C4-2B (cell line): ENCODE results near the gene CFAP68.

Source experiments
- ZFX ChIP-seq: fragments of 450-650 bp; IDR thresholded peaks from 2 replicates; pipeline ENCODE4 v1.6.1; 2017
- TF ChIP-seq, protein P1 (sequence below): fragments of 450-650 bp; conservative IDR thresholded peaks from 2 replicates; pipeline ENCODE4 v1.5.1; 2017; ENCODE audit warnings: mild to moderate bottlenecking

DNA sequence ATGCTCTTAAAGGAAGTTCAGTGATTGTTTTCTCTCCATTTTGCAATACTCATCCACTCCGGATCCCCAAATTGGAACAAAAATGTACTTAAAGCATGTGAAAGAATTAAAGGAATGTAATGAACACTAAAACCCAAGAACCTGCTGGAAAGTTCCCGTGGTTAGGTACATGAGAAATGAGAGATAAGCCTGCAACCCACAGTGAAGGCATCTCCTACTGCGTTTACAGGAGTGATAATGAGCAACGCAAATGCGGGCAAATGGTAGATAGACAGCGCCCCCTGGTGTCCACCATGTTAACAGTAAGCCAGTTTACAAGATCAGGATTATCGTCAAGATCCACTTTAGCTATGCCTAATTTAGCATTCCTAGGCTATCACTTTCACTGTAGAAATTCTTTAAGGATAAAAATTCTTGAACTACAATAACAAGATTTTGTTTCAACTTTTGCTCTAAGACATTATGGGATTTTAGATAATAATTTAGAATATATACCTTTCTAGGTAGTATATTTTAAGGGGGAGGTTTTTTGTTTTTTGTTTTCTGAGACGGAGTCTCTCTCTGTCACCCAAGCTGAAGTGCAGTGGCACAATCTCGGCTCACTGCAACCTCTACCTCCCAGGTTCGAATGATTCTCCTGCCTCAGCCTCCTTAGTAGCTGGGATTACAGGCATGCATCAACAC, 37.8 kb upstream of the CFAP68 start:
- TF ChIP-seq, protein P1, sequence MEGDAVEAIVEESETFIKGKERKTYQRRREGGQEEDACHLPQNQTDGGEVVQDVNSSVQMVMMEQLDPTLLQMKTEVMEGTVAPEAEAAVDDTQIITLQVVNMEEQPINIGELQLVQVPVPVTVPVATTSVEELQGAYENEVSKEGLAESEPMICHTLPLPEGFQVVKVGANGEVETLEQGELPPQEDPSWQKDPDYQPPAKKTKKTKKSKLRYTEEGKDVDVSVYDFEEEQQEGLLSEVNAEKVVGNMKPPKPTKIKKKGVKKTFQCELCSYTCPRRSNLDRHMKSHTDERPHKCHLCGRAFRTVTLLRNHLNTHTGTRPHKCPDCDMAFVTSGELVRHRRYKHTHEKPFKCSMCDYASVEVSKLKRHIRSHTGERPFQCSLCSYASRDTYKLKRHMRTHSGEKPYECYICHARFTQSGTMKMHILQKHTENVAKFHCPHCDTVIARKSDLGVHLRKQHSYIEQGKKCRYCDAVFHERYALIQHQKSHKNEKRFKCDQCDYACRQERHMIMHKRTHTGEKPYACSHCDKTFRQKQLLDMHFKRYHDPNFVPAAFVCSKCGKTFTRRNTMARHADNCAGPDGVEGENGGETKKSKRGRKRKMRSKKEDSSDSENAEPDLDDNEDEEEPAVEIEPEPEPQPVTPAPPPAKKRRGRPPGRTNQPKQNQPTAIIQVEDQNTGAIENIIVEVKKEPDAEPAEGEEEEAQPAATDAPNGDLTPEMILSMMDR: peak; percentile 94
- TF ChIP-seq ZFX: no peak
